IMR-90 (cell line): Measurements from ENCODE around the gene AVPR1B. TPM values are rescaled to one million over a fixed set of nuclear protein-coding genes. Genes with fewer than 3 reads are reported as not detected.

ENCODE experiments used
- ATAC-seq: fragments of 200-7000 bp; cut with Tn5 transposase; 2 replicates; pipeline ENCODE4 v1.9.1; 2020; ENCODE audit warnings: low read depth, mild to moderate bottlenecking, moderate library complexity
- BruUV-seq: library from RNA; stranded (reverse); fragments of 400-500 nt; replicated peaks from 2 replicates; lab custom pipeline; 2021; lab: Mats Ljungman, UMichigan
- CTCF ChIA-PET: fragments of 300-600 bp; formaldehyde crosslinking; extraction: SDS; loops from one replicate; lab custom pipeline; 2021; ENCODE audit warnings: antibody characterized with exemption; lab: Yijun Ruan, JAX
- POLR2A ChIA-PET: fragments of 300-600 bp; sonication (Branson Sonifier 250); formaldehyde crosslinking; loops from one replicate; lab custom pipeline; 2022; ENCODE audit warnings: antibody characterized with exemption; ENCODE audit not compliant: unreplicated experiment; lab: Charles Lee
- DNase-seq: peaks from one replicate; pipeline ENCODE4 v3.0.0; 2013
- H2AFZ ChIP-seq: replicated peaks from 2 replicates; pipeline ENCODE3; 2013; ENCODE audit warnings: low read length, mild to moderate bottlenecking; ENCODE audit not compliant: poor library complexity
- H2AK5ac ChIP-seq: 2 replicates; pipeline ENCODE4 v1.6.1; 2013; ENCODE audit warnings: low read depth, low read length, inconsistent platforms
- H2AK9ac ChIP-seq: replicated peaks from 2 replicates; pipeline ENCODE3; 2013; ENCODE audit warnings: mild to moderate bottlenecking, low read depth, low read length, moderate library complexity; ENCODE audit not compliant: poor library complexity
- H2BK120ac ChIP-seq: 2 replicates; pipeline ENCODE4 v1.6.1; 2013; ENCODE audit warnings: low read depth, low read length, inconsistent platforms
- H2BK15ac ChIP-seq: 3 replicates; pipeline ENCODE4 v1.6.1; 2013; ENCODE audit warnings: low read depth, low read length, inconsistent platforms
- H2BK20ac ChIP-seq: 2 replicates; pipeline ENCODE4 v1.6.1; 2013; ENCODE audit warnings: low read depth, mild to moderate bottlenecking, inconsistent platforms, low read length, moderate library complexity
- H2BK5ac ChIP-seq: 2 replicates; pipeline ENCODE4 v1.6.1; 2013; ENCODE audit warnings: mild to moderate bottlenecking, low read depth, low read length, inconsistent platforms; ENCODE audit not compliant: poor library complexity, severe bottlenecking
- H3K14ac ChIP-seq: replicated peaks from 2 replicates; pipeline ENCODE4 v1.6.1; 2013; ENCODE audit warnings: low read depth, low read length, inconsistent platforms
- H3K18ac ChIP-seq: 2 replicates; pipeline ENCODE4 v1.6.1; 2013; ENCODE audit warnings: low read depth, low read length, control low read depth
- H3K23ac ChIP-seq: 2 replicates; pipeline ENCODE4 v1.6.1; 2013; ENCODE audit warnings: low read depth, low read length, inconsistent platforms
- H3K27ac ChIP-seq: 2 replicates; pipeline ENCODE4 v1.5.1; 2013; ENCODE audit warnings: mild to moderate bottlenecking, control low read depth, low read length; ENCODE audit not compliant: insufficient read depth
- H3K27me3 ChIP-seq: 2 replicates; pipeline ENCODE4 v1.6.1; 2013; ENCODE audit warnings: low read length; ENCODE audit not compliant: control insufficient read depth, insufficient read depth
- H3K36me3 ChIP-seq: 2 replicates; pipeline ENCODE4 v1.6.1; 2013; ENCODE audit warnings: low read length, mixed read lengths; ENCODE audit not compliant: control insufficient read depth, insufficient read depth
- H3K4ac ChIP-seq: 2 replicates; pipeline ENCODE4 v1.6.1; 2013; ENCODE audit warnings: low read depth, low read length, inconsistent platforms
- H3K4me1 ChIP-seq: 2 replicates; pipeline ENCODE4 v1.6.1; 2013; ENCODE audit warnings: low read length, mixed read lengths; ENCODE audit not compliant: control insufficient read depth, insufficient read depth
- H3K4me2 ChIP-seq: 2 replicates; pipeline ENCODE4 v1.6.1; 2013; ENCODE audit warnings: low read depth, mild to moderate bottlenecking, control low read depth, low read length, moderate library complexity
- H3K4me3 ChIP-seq: 2 replicates; pipeline ENCODE4 v1.5.1; 2013; ENCODE audit warnings: low read depth, mild to moderate bottlenecking, control low read depth, low read length, moderate library complexity; ENCODE audit not compliant: insufficient read depth
- H3K56ac ChIP-seq: 2 replicates; pipeline ENCODE4 v1.6.1; 2013; ENCODE audit warnings: low read length, inconsistent platforms; ENCODE audit not compliant: insufficient read depth; ENCODE audit errors: extremely low read depth
- H3K79me1 ChIP-seq, 2 experiments: 2 replicates each; pipeline ENCODE4 v1.6.1; 2013; ENCODE audit warnings: low read length in 2 of 2, inconsistent platforms in 1 of 2, low read depth in 1 of 2
- H3K9ac ChIP-seq: 2 replicates; pipeline ENCODE4 v1.6.1; 2013; ENCODE audit warnings: low read depth, low read length, control low read depth
- H3K9me1 ChIP-seq: 2 replicates; pipeline ENCODE4 v1.6.1; 2013; ENCODE audit warnings: low read length, inconsistent platforms; ENCODE audit not compliant: insufficient read depth
- H3K9me3 ChIP-seq: 2 replicates; pipeline ENCODE4 v1.6.1; 2013; ENCODE audit warnings: low read length; ENCODE audit not compliant: control insufficient read depth, insufficient read depth
- H4K20me1 ChIP-seq: 2 replicates; pipeline ENCODE4 v1.6.1; 2013; ENCODE audit warnings: low read length, inconsistent platforms; ENCODE audit not compliant: insufficient read depth
- H4K5ac ChIP-seq: 2 replicates; pipeline ENCODE4 v1.6.1; 2013; ENCODE audit warnings: mild to moderate bottlenecking, low read depth, low read length, control low read depth
- H4K8ac ChIP-seq, 2 experiments: 2 replicates each; pipeline ENCODE4 v1.6.1; 2013; ENCODE audit warnings: low read depth in 2 of 2, low read length in 2 of 2, control low read depth in 1 of 2, inconsistent platforms in 1 of 2
- H4K91ac ChIP-seq: 2 replicates; pipeline ENCODE4 v1.6.1; 2013; ENCODE audit warnings: low read depth, low read length, inconsistent platforms; ENCODE audit not compliant: insufficient read depth
- BHLHE40 ChIP-seq: fragments of 150-350 bp; IDR thresholded peaks from 2 replicates; pipeline ENCODE4 v1.6.1; 2016; ENCODE audit warnings: mild to moderate bottlenecking, low read depth, low read length
- FOS ChIP-seq: fragments of 150-350 bp; IDR thresholded peaks from 2 replicates; pipeline ENCODE4 v1.6.1; 2016; ENCODE audit warnings: low read depth, low read length
- MAFK ChIP-seq: IDR thresholded peaks from 2 replicates; pipeline ENCODE4 v1.6.1; 2012; ENCODE audit warnings: low read depth, low read length, improper control_type of control experiment
- MXI1 ChIP-seq: IDR thresholded peaks from 2 replicates; pipeline ENCODE4 v1.6.1; 2012; ENCODE audit warnings: low read depth, mild to moderate bottlenecking, low read length, moderate library complexity, borderline replicate concordance
- SMC3 ChIP-seq: fragments of 150-350 bp; IDR thresholded peaks from 2 replicates; pipeline ENCODE4 v1.6.1; 2016; ENCODE audit warnings: low read depth, mild to moderate bottlenecking, antibody characterized with exemption, low read length, moderate library complexity
- USF2 ChIP-seq: fragments of 150-350 bp; IDR thresholded peaks from 2 replicates; pipeline ENCODE4 v1.6.1; 2017; ENCODE audit warnings: mild to moderate bottlenecking, antibody characterized with exemption, low read length, low read depth
- WGBS, 2 experiments: methylation state at CpG; one replicate each; pipeline versions ENCODE4 v1.1.5 to v1.1.7; 2013; ENCODE audit warnings: missing lambda C conversion rate in 2 of 2; ENCODE audit not compliant: insufficient read length in 1 of 2; ENCODE audit errors: extremely low coverage in 2 of 2; 5-methylcytosine and 5-hydroxymethylcytosine counted together
- dilution Hi-C: fragments of 300-500 bp; cut with HindIII; formaldehyde crosslinking; loops from one replicate; pipeline ENCODE4 v1.14.3; 2018; ENCODE audit warnings: low sequenced_read_pairs; ENCODE audit not compliant: unreplicated experiment
- in situ Hi-C: fragments of 300-500 bp; cut with MboI; formaldehyde crosslinking; loops from 3 replicates; pipeline ENCODE4 v1.14.3; 2019; ENCODE audit warnings: low sequenced_read_pairs, inconsistent platforms, mixed read lengths
- intact Hi-C: fragments of 100-400 bp; cut with micrococcal nuclease; formaldehyde crosslinking; loops from 2 replicates; pipeline ENCODE4 v1.10.0; 2022
- polyA plus RNA-seq, 3 experiments: library from polyadenylated mRNA; depleted of rRNA; stranded (reverse); fragments of >200 nt; gene quantifications; 2 replicates each; pipeline ENCODE4 v1.2.3, GENCODE V29; 2012; ENCODE audit warnings: low replicate concordance in 1 of 3
- total RNA-seq: library from RNA; depleted of rRNA; stranded (reverse); fragments of >200 nt; gene quantifications from 2 replicates; pipeline ENCODE4 v1.2.3, GENCODE V29; 2012

AVPR1B gene
- total and polyA plus RNA-seq, 2 of the 4 experiments (the other 2 are of a cell fraction), result not detected

GRCh38 chr1:206143537-206144172, 26.5 kb upstream of the AVPR1B start:
- no peaks in the 10 kb centered on the region for H3K79me1 ChIP-seq
- no peak overlapping the region for H2BK20ac ChIP-seq
- no peak overlapping the region for H3K14ac ChIP-seq
- H3K27ac ChIP-seq, result no peak overlapping the region
- H3K36me3 ChIP-seq, result no peaks in the 10 kb centered on the region
- H3K4me2 ChIP-seq, result no peak overlapping the region
- H3K4me1 ChIP-seq, result no peaks in the 10 kb centered on the region
- H2AK9ac ChIP-seq, result no peak overlapping the region
- H4K8ac ChIP-seq, result no peak overlapping the region
- no peak overlapping the region for H2AFZ ChIP-seq
- H3K9me3 ChIP-seq, result peaks cover 9% of the 10 kb centered on the region
- peaks cover 70% of the 10 kb centered on the region for H3K27me3 ChIP-seq
- H4K20me1 ChIP-seq, result no peaks in the 10 kb centered on the region
- dilution Hi-C loops (no loop called here), intact Hi-C loops (no loop called here), in situ Hi-C loops (no loop called here)
- H2BK5ac ChIP-seq, result no peak overlapping the region
- DNase-seq (no peak), ATAC-seq (no peak)
- H2BK120ac ChIP-seq, result no peak overlapping the region
- no peak overlapping the region for H3K23ac ChIP-seq
- ChIA-PET CTCF (no interaction called here), POLR2A (no interaction called here)
- H4K91ac ChIP-seq, result no peak overlapping the region
- no peaks in the 10 kb centered on the region for H3K9me1 ChIP-seq
- WGBS, 2 experiments, result 83% methylated on average over 6 of the region's 15 CpGs; no CpG with 5 or more reads in 1 of the 2 experiments
- no peak overlapping the region for H4K5ac ChIP-seq
- H3K56ac ChIP-seq, result no peak overlapping the region
- no TSS peak for BruUV-seq
- H3K18ac ChIP-seq, result no peak overlapping the region
- TF ChIP-seq BHLHE40 (no peak), SMC3 (no peak), USF2 (no peak), FOS (no peak), MAFK (no peak), MXI1 (no peak)
- H3K4ac ChIP-seq, result no peak overlapping the region
- no peak overlapping the region for H2AK5ac ChIP-seq
- no peak overlapping the region for H2BK15ac ChIP-seq
- no peak overlapping the region for H3K9ac ChIP-seq
- H3K4me3 ChIP-seq, result no peak overlapping the region
